ENCODE measurements around the gene CYP1A1. TPM values are rescaled to one million over a fixed set of nuclear protein-coding genes. Genes with fewer than 3 reads are reported as not detected.
A peak's percentile ranks its signal among the peaks of the same experiment; 100 is the strongest.

CYP1A1 gene
- total and polyA plus RNA-seq, 8 donors: 0.20 to 0.58 (median 0.40) TPM; not detected in 4

DNA sequence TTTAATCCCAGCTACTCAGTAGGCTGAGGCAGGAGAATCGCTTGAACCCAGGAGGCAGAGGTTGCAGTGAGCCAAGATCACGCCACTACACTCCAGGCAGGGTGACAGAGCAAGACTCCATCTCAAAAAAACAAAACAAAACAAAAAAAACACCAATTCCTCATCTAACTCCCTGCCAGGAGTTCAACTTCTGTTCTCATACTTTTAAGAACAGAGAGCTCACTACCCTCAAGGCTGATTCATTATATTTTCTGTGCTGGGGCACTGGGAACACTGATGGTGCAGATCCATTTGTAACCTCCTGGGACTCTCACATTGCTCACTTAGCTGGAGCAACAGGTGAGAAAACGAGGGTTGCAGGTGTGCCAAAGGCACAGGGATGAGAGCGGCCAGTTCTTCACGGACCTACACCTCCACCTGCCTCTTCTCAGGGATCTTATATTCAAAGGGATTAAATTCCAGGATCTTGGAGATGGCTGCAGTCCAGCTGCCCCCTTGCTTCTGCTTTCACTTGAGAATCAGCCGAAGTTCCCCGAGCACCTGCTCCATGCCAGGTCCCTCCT lies 44.2 kb upstream of the CYP1A1 start:
- Histone ChIP-seq H3K27me3 (peaks cover 0 to 18% (median 0%) of the 10 kb centered on the region in 3 donors), H3K4me3 (no peak overlapping the region), H3K36me3 (no peaks in the 10 kb centered on the region), H3K9me3 (no peaks in the 10 kb centered on the region), H3K4me1 (peaks cover 0 to 18% (median 17%) of the 10 kb centered on the region in 4 donors), H3K27ac (no peak overlapping the region)
- intact Hi-C loops (cut with DNase I; ENCODE audit: low total_unique reads): loop anchor here (5.0 kb wide), 3 partner anchors 68 to 183 kb away; no protein-coding TSS in a partner anchor
- TF ChIP-seq EP300 (IDR thresholded peaks at IDR 0.05) (no peak), POLR2A (IDR thresholded peaks at IDR 0.05) (no peak), POLR2AphosphoS5 (IDR thresholded peaks at IDR 0.05) (no peak)
- TF ChIP-seq, protein P1, sequence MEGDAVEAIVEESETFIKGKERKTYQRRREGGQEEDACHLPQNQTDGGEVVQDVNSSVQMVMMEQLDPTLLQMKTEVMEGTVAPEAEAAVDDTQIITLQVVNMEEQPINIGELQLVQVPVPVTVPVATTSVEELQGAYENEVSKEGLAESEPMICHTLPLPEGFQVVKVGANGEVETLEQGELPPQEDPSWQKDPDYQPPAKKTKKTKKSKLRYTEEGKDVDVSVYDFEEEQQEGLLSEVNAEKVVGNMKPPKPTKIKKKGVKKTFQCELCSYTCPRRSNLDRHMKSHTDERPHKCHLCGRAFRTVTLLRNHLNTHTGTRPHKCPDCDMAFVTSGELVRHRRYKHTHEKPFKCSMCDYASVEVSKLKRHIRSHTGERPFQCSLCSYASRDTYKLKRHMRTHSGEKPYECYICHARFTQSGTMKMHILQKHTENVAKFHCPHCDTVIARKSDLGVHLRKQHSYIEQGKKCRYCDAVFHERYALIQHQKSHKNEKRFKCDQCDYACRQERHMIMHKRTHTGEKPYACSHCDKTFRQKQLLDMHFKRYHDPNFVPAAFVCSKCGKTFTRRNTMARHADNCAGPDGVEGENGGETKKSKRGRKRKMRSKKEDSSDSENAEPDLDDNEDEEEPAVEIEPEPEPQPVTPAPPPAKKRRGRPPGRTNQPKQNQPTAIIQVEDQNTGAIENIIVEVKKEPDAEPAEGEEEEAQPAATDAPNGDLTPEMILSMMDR (IDR thresholded peaks at IDR 0.05): no peak
- DNase-seq: no peak
- 58 to 70% (median 65%) methylated on average over 7 of the region's 7 CpGs for WGBS, 5 donors

DNA sequence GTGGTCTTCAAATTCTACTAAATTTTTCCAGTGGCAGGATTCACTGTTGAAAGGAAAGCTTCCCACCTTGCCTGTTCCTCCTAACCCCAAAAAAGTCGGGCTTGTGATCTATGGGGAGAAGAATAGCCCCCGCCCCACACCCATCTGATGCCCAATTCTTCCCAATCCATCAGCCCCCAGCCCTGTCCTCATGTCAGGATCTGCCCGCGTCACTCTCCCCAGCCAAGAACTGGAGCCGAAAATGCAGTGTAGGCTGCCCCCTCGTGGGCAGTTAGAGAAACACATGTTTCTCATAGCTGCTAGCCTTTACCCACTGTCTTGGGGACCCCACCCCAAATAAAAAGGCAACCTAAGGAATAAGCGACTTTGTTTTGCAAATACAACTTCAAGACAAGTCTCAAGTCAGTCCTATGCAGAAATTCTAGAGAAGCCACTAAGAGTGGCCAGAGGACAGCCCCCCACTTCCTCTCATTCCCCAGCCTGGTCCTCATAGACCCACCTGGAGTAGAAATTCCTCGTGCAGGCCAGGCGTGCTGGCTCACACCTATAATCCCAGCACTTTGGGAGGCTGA lies 43.5 kb upstream of the CYP1A1 start:
- H3K4me3 ChIP-seq: no peak overlapping the region
- no peak for TF ChIP-seq POLR2A (IDR thresholded peaks at IDR 0.05)
- TF ChIP-seq, protein P1 (IDR thresholded peaks at IDR 0.05): peak in 5 of 7 experiments; percentile 59 to 87 (median 74)
- peak in 1 of 3 donors; percentile 25 for TF ChIP-seq POLR2AphosphoS5 (IDR thresholded peaks at IDR 0.05)
- no peak for TF ChIP-seq EP300 (IDR thresholded peaks at IDR 0.05)
- DNase-seq: peak; percentile 75
- intact Hi-C loops (cut with DNase I; ENCODE audit: low total_unique reads): loop anchor here (5.0 kb wide), 1 partner anchor 132 kb away; no protein-coding TSS in a partner anchor
- peaks cover 0 to 18% (median 15%) of the 10 kb centered on the region in 4 donors for H3K4me1 ChIP-seq
- 2 to 8% (median 3%) methylated on average over 9 of the region's 9 CpGs for WGBS, 5 donors
- no peaks in the 10 kb centered on the region for H3K36me3 ChIP-seq
- H3K27ac ChIP-seq: no peak overlapping the region
- H3K27me3 ChIP-seq: peaks cover 0 to 23% (median 0%) of the 10 kb centered on the region in 3 donors
- no peaks in the 10 kb centered on the region for H3K9me3 ChIP-seq

DNA sequence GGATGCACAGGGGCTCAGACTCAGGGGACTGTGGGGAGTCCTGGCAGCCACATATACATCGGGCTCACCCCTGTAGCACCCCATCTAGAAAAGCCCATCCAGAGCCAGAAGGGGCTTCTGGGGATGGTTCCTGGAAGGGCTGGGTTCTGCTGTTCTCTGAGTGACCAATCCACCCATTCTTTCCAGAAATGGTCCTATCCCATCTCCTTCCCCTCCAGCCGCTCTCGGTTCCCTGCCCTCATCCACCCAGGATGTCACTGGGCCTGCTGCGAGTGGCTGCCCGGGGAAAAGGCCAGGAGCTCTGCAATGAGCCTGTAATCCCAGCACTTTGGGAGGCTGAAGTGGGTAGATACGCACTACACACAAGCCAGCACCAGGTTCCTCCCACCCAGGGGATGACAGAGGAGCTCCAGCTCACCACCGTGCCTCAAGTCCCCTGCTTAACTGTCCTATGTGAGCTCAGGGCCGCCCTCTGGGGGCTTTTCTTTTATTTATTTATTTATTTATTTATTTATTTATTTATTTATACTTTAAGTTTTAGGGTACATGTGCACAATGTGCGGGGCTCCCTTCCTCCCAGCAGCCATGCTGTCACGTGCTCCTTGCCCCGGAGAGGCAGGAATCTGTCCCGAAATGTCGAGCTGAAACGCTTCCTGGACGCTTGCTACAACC lies 42.9 kb upstream of the CYP1A1 start:
- WGBS, 5 donors: 32 to 36% (median 33%) methylated on average over 15 of the region's 15 CpGs
- intact Hi-C loops (cut with DNase I; ENCODE audit: low total_unique reads): loop anchor here (5.0 kb wide), 1 partner anchor 131 kb away; no protein-coding TSS in a partner anchor
- Histone ChIP-seq H3K4me1 (peaks cover 0 to 17% (median 13%) of the 10 kb centered on the region in 4 donors), H3K4me3 (no peak overlapping the region), H3K9me3 (no peaks in the 10 kb centered on the region), H3K36me3 (no peaks in the 10 kb centered on the region), H3K27ac (no peak overlapping the region), H3K27me3 (peaks cover 0 to 29% (median 0%) of the 10 kb centered on the region in 3 donors)
- no peak for TF ChIP-seq POLR2AphosphoS5 (IDR thresholded peaks at IDR 0.05)
- no peak for TF ChIP-seq EP300 (IDR thresholded peaks at IDR 0.05)
- TF ChIP-seq POLR2A (IDR thresholded peaks at IDR 0.05): no peak
- TF ChIP-seq, protein P1 (IDR thresholded peaks at IDR 0.05): no peak
- DNase-seq: no peak

Measured in stomach (tissue), 9 donors.